HG03521 (cell line): ENCODE measurements around the gene SMYD5.
"Not testable (repeated sequence)": the region's sequence is repeated elsewhere in the genome, so short reads cannot be mapped to it uniquely, and the experiment has no call there.

Experiments used
- ATAC-seq: cut with Tn5 transposase; IDR thresholded peaks from one replicate; pipeline ENCODE4 v1.9.1; 2021; ENCODE audit warnings: mild to moderate bottlenecking, moderate library complexity; ENCODE audit not compliant: unreplicated experiment

Gene SMYD5

GRCh38 chr2:73214120-73215035, at the start of gene SMYD5:
Gene SMYD5 (plus strand): TSS chr2:73214245. CDS start chr2:73214267, 22 bp downstream.
- ATAC-seq = peak; percentile 88

GRCh38 chr2:73165978-73166377, 48.1 kb upstream of the SMYD5 start:
- ATAC-seq = not testable (repeated sequence)

GRCh38 chr2:73166813-73167212, 47.2 kb upstream of the SMYD5 start:
- not testable (repeated sequence) for ATAC-seq

- not testable (repeated sequence) for ATAC-seq
These were observed 45.7 kb upstream of the SMYD5 start for GRCh38 chr2:73168348-73168747.

GRCh38 chr2:73170341-73170740, 43.7 kb upstream of the SMYD5 start:
- ATAC-seq = not testable (repeated sequence)

GRCh38 chr2:73172963-73173362, 41.1 kb upstream of the SMYD5 start:
- ATAC-seq = peak; percentile 43

GRCh38 chr2:73173781-73174180, 40.3 kb upstream of the SMYD5 start:
- no peak for ATAC-seq

GRCh38 chr2:73174244-73174643, 39.8 kb upstream of the SMYD5 start:
- no peak for ATAC-seq

GRCh38 chr2:73174941-73175662, 38.9 kb upstream of the SMYD5 start:
- no peak for ATAC-seq

GRCh38 chr2:73175663-73176204, 38.3 kb upstream of the SMYD5 start:
- no peak for ATAC-seq

- no peak for ATAC-seq
These were observed 37.7 kb upstream of the SMYD5 start for GRCh38 chr2:73176205-73176880.

GRCh38 chr2:73176881-73177644, 37.0 kb upstream of the SMYD5 start:
- ATAC-seq = peak; percentile 84

- no peak for ATAC-seq
These were observed 36.3 kb upstream of the SMYD5 start for GRCh38 chr2:73177645-73178255.

- ATAC-seq = no peak
These were observed 28.1 kb upstream of the SMYD5 start for GRCh38 chr2:73185965-73186364.

GRCh38 chr2:73187549-73187948, 26.5 kb upstream of the SMYD5 start:
- ATAC-seq = no peak

- ATAC-seq = no peak
These were observed 16.5 kb upstream of the SMYD5 start for GRCh38 chr2:73197579-73197978.

- not testable (repeated sequence) for ATAC-seq
These were observed 13.8 kb upstream of the SMYD5 start for GRCh38 chr2:73200281-73200680.

GRCh38 chr2:73202156-73203054, 11.6 kb upstream of the SMYD5 start, which contains the start of gene NOTO:
Gene NOTO (plus strand): TSS chr2:73202574. CDS start chr2:73202667, 93 bp downstream.
- no peak for ATAC-seq
